IMR-90 (cell line): ENCODE results near the gene CDK2AP2. TPM values are rescaled to one million over a fixed set of nuclear protein-coding genes. Genes with fewer than 3 reads are reported as not detected.
A peak's percentile ranks its signal among the peaks of the same experiment; 100 is the strongest.

Source experiments
- ATAC-seq: fragments of 200-7000 bp; cut with Tn5 transposase; 2 replicates; pipeline ENCODE4 v1.9.1; 2020; ENCODE audit warnings: low read depth, mild to moderate bottlenecking, moderate library complexity
- BruUV-seq: library from RNA; stranded (reverse); fragments of 400-500 nt; replicated peaks from 2 replicates; lab custom pipeline; 2021; lab: Mats Ljungman, UMichigan
- CTCF ChIA-PET: fragments of 300-600 bp; formaldehyde crosslinking; extraction: SDS; loops from one replicate; lab custom pipeline; 2021; ENCODE audit warnings: antibody characterized with exemption; lab: Yijun Ruan, JAX
- POLR2A ChIA-PET: fragments of 300-600 bp; sonication (Branson Sonifier 250); formaldehyde crosslinking; loops from one replicate; lab custom pipeline; 2022; ENCODE audit warnings: antibody characterized with exemption; ENCODE audit not compliant: unreplicated experiment; lab: Charles Lee
- DNase-seq: peaks from one replicate; pipeline ENCODE4 v3.0.0; 2013
- H2AFZ ChIP-seq: replicated peaks from 2 replicates; pipeline ENCODE3; 2013; ENCODE audit warnings: low read length, mild to moderate bottlenecking; ENCODE audit not compliant: poor library complexity
- H2AK5ac ChIP-seq: 2 replicates; pipeline ENCODE4 v1.6.1; 2013; ENCODE audit warnings: low read depth, low read length, inconsistent platforms
- H2AK9ac ChIP-seq: replicated peaks from 2 replicates; pipeline ENCODE3; 2013; ENCODE audit warnings: mild to moderate bottlenecking, low read depth, low read length, moderate library complexity; ENCODE audit not compliant: poor library complexity
- H2BK120ac ChIP-seq: 2 replicates; pipeline ENCODE4 v1.6.1; 2013; ENCODE audit warnings: low read depth, low read length, inconsistent platforms
- H2BK15ac ChIP-seq: 3 replicates; pipeline ENCODE4 v1.6.1; 2013; ENCODE audit warnings: low read depth, low read length, inconsistent platforms
- H2BK20ac ChIP-seq: 2 replicates; pipeline ENCODE4 v1.6.1; 2013; ENCODE audit warnings: low read depth, mild to moderate bottlenecking, inconsistent platforms, low read length, moderate library complexity
- H2BK5ac ChIP-seq: 2 replicates; pipeline ENCODE4 v1.6.1; 2013; ENCODE audit warnings: mild to moderate bottlenecking, low read depth, low read length, inconsistent platforms; ENCODE audit not compliant: poor library complexity, severe bottlenecking
- H3K14ac ChIP-seq: replicated peaks from 2 replicates; pipeline ENCODE4 v1.6.1; 2013; ENCODE audit warnings: low read depth, low read length, inconsistent platforms
- H3K18ac ChIP-seq: 2 replicates; pipeline ENCODE4 v1.6.1; 2013; ENCODE audit warnings: low read depth, low read length, control low read depth
- H3K23ac ChIP-seq: 2 replicates; pipeline ENCODE4 v1.6.1; 2013; ENCODE audit warnings: low read depth, low read length, inconsistent platforms
- H3K27ac ChIP-seq: 2 replicates; pipeline ENCODE4 v1.5.1; 2013; ENCODE audit warnings: mild to moderate bottlenecking, control low read depth, low read length; ENCODE audit not compliant: insufficient read depth
- H3K27me3 ChIP-seq: 2 replicates; pipeline ENCODE4 v1.6.1; 2013; ENCODE audit warnings: low read length; ENCODE audit not compliant: control insufficient read depth, insufficient read depth
- H3K36me3 ChIP-seq: 2 replicates; pipeline ENCODE4 v1.6.1; 2013; ENCODE audit warnings: low read length, mixed read lengths; ENCODE audit not compliant: control insufficient read depth, insufficient read depth
- H3K4ac ChIP-seq: 2 replicates; pipeline ENCODE4 v1.6.1; 2013; ENCODE audit warnings: low read depth, low read length, inconsistent platforms
- H3K4me1 ChIP-seq: 2 replicates; pipeline ENCODE4 v1.6.1; 2013; ENCODE audit warnings: low read length, mixed read lengths; ENCODE audit not compliant: control insufficient read depth, insufficient read depth
- H3K4me2 ChIP-seq: 2 replicates; pipeline ENCODE4 v1.6.1; 2013; ENCODE audit warnings: low read depth, mild to moderate bottlenecking, control low read depth, low read length, moderate library complexity
- H3K4me3 ChIP-seq: 2 replicates; pipeline ENCODE4 v1.5.1; 2013; ENCODE audit warnings: low read depth, mild to moderate bottlenecking, control low read depth, low read length, moderate library complexity; ENCODE audit not compliant: insufficient read depth
- H3K56ac ChIP-seq: 2 replicates; pipeline ENCODE4 v1.6.1; 2013; ENCODE audit warnings: low read length, inconsistent platforms; ENCODE audit not compliant: insufficient read depth; ENCODE audit errors: extremely low read depth
- H3K79me1 ChIP-seq, 2 experiments: 2 replicates each; pipeline ENCODE4 v1.6.1; 2013; ENCODE audit warnings: low read length in 2 of 2, inconsistent platforms in 1 of 2, low read depth in 1 of 2
- H3K9ac ChIP-seq: 2 replicates; pipeline ENCODE4 v1.6.1; 2013; ENCODE audit warnings: low read depth, low read length, control low read depth
- H3K9me1 ChIP-seq: 2 replicates; pipeline ENCODE4 v1.6.1; 2013; ENCODE audit warnings: low read length, inconsistent platforms; ENCODE audit not compliant: insufficient read depth
- H3K9me3 ChIP-seq: 2 replicates; pipeline ENCODE4 v1.6.1; 2013; ENCODE audit warnings: low read length; ENCODE audit not compliant: control insufficient read depth, insufficient read depth
- H4K20me1 ChIP-seq: 2 replicates; pipeline ENCODE4 v1.6.1; 2013; ENCODE audit warnings: low read length, inconsistent platforms; ENCODE audit not compliant: insufficient read depth
- H4K5ac ChIP-seq: 2 replicates; pipeline ENCODE4 v1.6.1; 2013; ENCODE audit warnings: mild to moderate bottlenecking, low read depth, low read length, control low read depth
- H4K8ac ChIP-seq, 2 experiments: 2 replicates each; pipeline ENCODE4 v1.6.1; 2013; ENCODE audit warnings: low read depth in 2 of 2, low read length in 2 of 2, control low read depth in 1 of 2, inconsistent platforms in 1 of 2
- H4K91ac ChIP-seq: 2 replicates; pipeline ENCODE4 v1.6.1; 2013; ENCODE audit warnings: low read depth, low read length, inconsistent platforms; ENCODE audit not compliant: insufficient read depth
- BHLHE40 ChIP-seq: fragments of 150-350 bp; IDR thresholded peaks from 2 replicates; pipeline ENCODE4 v1.6.1; 2016; ENCODE audit warnings: mild to moderate bottlenecking, low read depth, low read length
- CEBPB ChIP-seq: IDR thresholded peaks from 2 replicates; pipeline ENCODE4 v1.6.1; 2012; ENCODE audit warnings: low read depth, low read length, improper control_type of control experiment
- CHD1 ChIP-seq: IDR thresholded peaks from 2 replicates; pipeline ENCODE4 v1.6.1; 2012; ENCODE audit warnings: low read depth, low read length, improper control_type of control experiment
- FOS ChIP-seq: fragments of 150-350 bp; IDR thresholded peaks from 2 replicates; pipeline ENCODE4 v1.6.1; 2016; ENCODE audit warnings: low read depth, low read length
- MAFK ChIP-seq: IDR thresholded peaks from 2 replicates; pipeline ENCODE4 v1.6.1; 2012; ENCODE audit warnings: low read depth, low read length, improper control_type of control experiment
- MAZ ChIP-seq: IDR thresholded peaks from 2 replicates; pipeline ENCODE4 v1.6.1; 2012; ENCODE audit warnings: low read depth, mild to moderate bottlenecking, low read length, improper control_type of control experiment, moderate library complexity, borderline replicate concordance
- RCOR1 ChIP-seq: IDR thresholded peaks from 2 replicates; pipeline ENCODE4 v1.6.1; 2012; ENCODE audit warnings: mild to moderate bottlenecking, low read length, improper control_type of control experiment; ENCODE audit not compliant: insufficient replicate concordance
- RFX5 ChIP-seq: IDR thresholded peaks from 2 replicates; pipeline ENCODE4 v1.8.0; 2012; ENCODE audit warnings: low read depth, mild to moderate bottlenecking, low read length, moderate library complexity
- SMC3 ChIP-seq: fragments of 150-350 bp; IDR thresholded peaks from 2 replicates; pipeline ENCODE4 v1.6.1; 2016; ENCODE audit warnings: low read depth, mild to moderate bottlenecking, antibody characterized with exemption, low read length, moderate library complexity
- USF2 ChIP-seq: fragments of 150-350 bp; IDR thresholded peaks from 2 replicates; pipeline ENCODE4 v1.6.1; 2017; ENCODE audit warnings: mild to moderate bottlenecking, antibody characterized with exemption, low read length, low read depth
- WGBS, 2 experiments: methylation state at CpG; one replicate each; pipeline versions ENCODE4 v1.1.5 to v1.1.7; 2013; ENCODE audit warnings: missing lambda C conversion rate in 2 of 2; ENCODE audit not compliant: insufficient read length in 1 of 2; ENCODE audit errors: extremely low coverage in 2 of 2; 5-methylcytosine and 5-hydroxymethylcytosine counted together
- dilution Hi-C: fragments of 300-500 bp; cut with HindIII; formaldehyde crosslinking; loops from one replicate; pipeline ENCODE4 v1.14.3; 2018; ENCODE audit warnings: low sequenced_read_pairs; ENCODE audit not compliant: unreplicated experiment
- in situ Hi-C: fragments of 300-500 bp; cut with MboI; formaldehyde crosslinking; loops from 3 replicates; pipeline ENCODE4 v1.14.3; 2019; ENCODE audit warnings: low sequenced_read_pairs, inconsistent platforms, mixed read lengths
- intact Hi-C: fragments of 100-400 bp; cut with micrococcal nuclease; formaldehyde crosslinking; loops from 2 replicates; pipeline ENCODE4 v1.10.0; 2022
- polyA plus RNA-seq, 3 experiments: library from polyadenylated mRNA; depleted of rRNA; stranded (reverse); fragments of >200 nt; gene quantifications; 2 replicates each; pipeline ENCODE4 v1.2.3, GENCODE V29; 2012; ENCODE audit warnings: low replicate concordance in 1 of 3
- total RNA-seq: library from RNA; depleted of rRNA; stranded (reverse); fragments of >200 nt; gene quantifications from 2 replicates; pipeline ENCODE4 v1.2.3, GENCODE V29; 2012
- TF ChIP-seq, protein P1 (sequence below): conservative IDR thresholded peaks from 2 replicates; pipeline ENCODE4 v1.5.1; 2012; ENCODE audit warnings: mild to moderate bottlenecking, low read depth, low read length, improper control_type of control experiment
- TF ChIP-seq, protein P2 (sequence below): fragments of 150-350 bp; IDR thresholded peaks from 2 replicates; pipeline ENCODE4 v1.6.1; 2016; ENCODE audit warnings: low read depth, mild to moderate bottlenecking, low read length, moderate library complexity, borderline replicate concordance

Gene CDK2AP2
- total and polyA plus RNA-seq, 2 of the 4 experiments (the other 2 are of a cell fraction) = 8.1 to 44.7 TPM

GRCh38 chr11:67504005-67504949 is 3.7 kb downstream of the CDK2AP2 start:
- Histone ChIP-seq H3K4ac (peak overlapping the region; percentile 32), H3K4me3 (peak overlapping the region; percentile 76), H2BK120ac (no peak overlapping the region), H3K36me3 (peaks cover 7% of the 10 kb centered on the region), H3K4me1 (peaks cover 14% of the 10 kb centered on the region), H2AFZ (peak overlapping the region; percentile 90), H3K14ac (no peak overlapping the region), H2BK5ac (peak overlapping the region; percentile 6), H3K9me3 (no peaks in the 10 kb centered on the region), H3K18ac (no peak overlapping the region), H3K56ac (no peak overlapping the region), H3K9ac (peak overlapping the region; percentile 63), H2BK20ac (no peak overlapping the region), H3K4me2 (peak overlapping the region; percentile 94), H3K27ac (peak overlapping the region; percentile 56), H3K9me1 (peaks cover 4% of the 10 kb centered on the region), H3K23ac (0 out of 2 replicates have a peak overlapping the region, but pooled peaks have one; percentile 65), H4K20me1 (no peaks in the 10 kb centered on the region), H4K5ac (no peak overlapping the region; the same call in 1 of the 2 replicates), H3K27me3 (no peaks in the 10 kb centered on the region), H4K8ac (peak overlapping the region in 1 of 2 experiments; percentile 20; a peak in 1 of 4 replicates), H2BK15ac (no peak overlapping the region), H2AK9ac (peak overlapping the region; percentile 77), H4K91ac (peak overlapping the region; percentile 12; the same call in 1 of the 2 replicates), H2AK5ac (peak overlapping the region; percentile 56; the same call in 1 of the 2 replicates), H3K79me1 (peaks cover 4 to 42% of the 10 kb centered on the region in 2 experiments; a peak in 3 of 4 replicates)
- dilution Hi-C loops (no loop called here), in situ Hi-C loops (no loop called here), intact Hi-C loops (no loop called here)
- WGBS, 2 experiments = 1% methylated on average over 48 of the region's 101 CpGs; no CpG with 5 or more reads in 1 of the 2 experiments
- CTCF ChIA-PET = no interaction called here
- DNase-seq (no peak), ATAC-seq (no peak)
- no TSS peak for BruUV-seq
- POLR2A ChIA-PET = no interaction called here
- no peak for TF ChIP-seq FOS
- no peak for TF ChIP-seq RCOR1
- no peak for TF ChIP-seq RFX5
- TF ChIP-seq CEBPB = no peak
- TF ChIP-seq, protein P1, sequence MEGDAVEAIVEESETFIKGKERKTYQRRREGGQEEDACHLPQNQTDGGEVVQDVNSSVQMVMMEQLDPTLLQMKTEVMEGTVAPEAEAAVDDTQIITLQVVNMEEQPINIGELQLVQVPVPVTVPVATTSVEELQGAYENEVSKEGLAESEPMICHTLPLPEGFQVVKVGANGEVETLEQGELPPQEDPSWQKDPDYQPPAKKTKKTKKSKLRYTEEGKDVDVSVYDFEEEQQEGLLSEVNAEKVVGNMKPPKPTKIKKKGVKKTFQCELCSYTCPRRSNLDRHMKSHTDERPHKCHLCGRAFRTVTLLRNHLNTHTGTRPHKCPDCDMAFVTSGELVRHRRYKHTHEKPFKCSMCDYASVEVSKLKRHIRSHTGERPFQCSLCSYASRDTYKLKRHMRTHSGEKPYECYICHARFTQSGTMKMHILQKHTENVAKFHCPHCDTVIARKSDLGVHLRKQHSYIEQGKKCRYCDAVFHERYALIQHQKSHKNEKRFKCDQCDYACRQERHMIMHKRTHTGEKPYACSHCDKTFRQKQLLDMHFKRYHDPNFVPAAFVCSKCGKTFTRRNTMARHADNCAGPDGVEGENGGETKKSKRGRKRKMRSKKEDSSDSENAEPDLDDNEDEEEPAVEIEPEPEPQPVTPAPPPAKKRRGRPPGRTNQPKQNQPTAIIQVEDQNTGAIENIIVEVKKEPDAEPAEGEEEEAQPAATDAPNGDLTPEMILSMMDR = no peak
- no peak for TF ChIP-seq CHD1
- TF ChIP-seq SMC3 = no peak
- no peak for TF ChIP-seq MAFK
- peak; percentile 43; the same call in 1 of the 2 replicates for TF ChIP-seq MAZ
- TF ChIP-seq, protein P2, sequence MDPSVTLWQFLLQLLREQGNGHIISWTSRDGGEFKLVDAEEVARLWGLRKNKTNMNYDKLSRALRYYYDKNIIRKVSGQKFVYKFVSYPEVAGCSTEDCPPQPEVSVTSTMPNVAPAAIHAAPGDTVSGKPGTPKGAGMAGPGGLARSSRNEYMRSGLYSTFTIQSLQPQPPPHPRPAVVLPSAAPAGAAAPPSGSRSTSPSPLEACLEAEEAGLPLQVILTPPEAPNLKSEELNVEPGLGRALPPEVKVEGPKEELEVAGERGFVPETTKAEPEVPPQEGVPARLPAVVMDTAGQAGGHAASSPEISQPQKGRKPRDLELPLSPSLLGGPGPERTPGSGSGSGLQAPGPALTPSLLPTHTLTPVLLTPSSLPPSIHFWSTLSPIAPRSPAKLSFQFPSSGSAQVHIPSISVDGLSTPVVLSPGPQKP = no peak
- no peak for TF ChIP-seq BHLHE40
- TF ChIP-seq USF2 = no peak; the same call in 1 of the 2 replicates
